ENCODE data around the gene SLC18A3.

The SLC18A3 gene

GRCh38 chr10:49611816-49612512, 1.9 kb downstream of the SLC18A3 start:
- DNase-seq (ENCODE audit: low spot score): no peak

- no peak for DNase-seq (ENCODE audit: low spot score)
Observed at GRCh38 chr10:49612513-49613164, 2.5 kb downstream of the SLC18A3 start.

- no peak for DNase-seq (ENCODE audit: low spot score)
Observed at GRCh38 chr10:49613165-49613881, 3.2 kb downstream of the SLC18A3 start.

GRCh38 chr10:49613882-49614241, 3.8 kb downstream of the SLC18A3 start, which contains the start of gene CHAT:
CHAT (plus strand) TSS chr10:49614037; CDS start chr10:49614190, 153 bp downstream.
- DNase-seq (ENCODE audit: low spot score): no peak

- no peak for DNase-seq (ENCODE audit: low spot score)
Observed at GRCh38 chr10:49614242-49615198, 4.4 kb downstream of the SLC18A3 start.

- no peak for DNase-seq (ENCODE audit: low spot score)
Observed at GRCh38 chr10:49615213-49615612, 5.1 kb downstream of the SLC18A3 start.

- no peak for DNase-seq (ENCODE audit: low spot score)
Observed at GRCh38 chr10:49615721-49616120, 5.6 kb downstream of the SLC18A3 start.

GRCh38 chr10:49616421-49617101, 6.5 kb downstream of the SLC18A3 start:
- no peak for DNase-seq (ENCODE audit: low spot score)

- DNase-seq (ENCODE audit: low spot score): no peak
Observed at GRCh38 chr10:49617121-49618020, 7.3 kb downstream of the SLC18A3 start.

GRCh38 chr10:49618821-49619220, 8.7 kb downstream of the SLC18A3 start:
- no peak for DNase-seq (ENCODE audit: low spot score)

- no peak for DNase-seq (ENCODE audit: low spot score)
Observed at GRCh38 chr10:49619613-49620012, 9.5 kb downstream of the SLC18A3 start.

- no peak for DNase-seq (ENCODE audit: low spot score)
Observed at GRCh38 chr10:49620286-49620810, 10.2 kb downstream of the SLC18A3 start.

GRCh38 chr10:49620841-49621378, 10.8 kb downstream of the SLC18A3 start:
- DNase-seq (ENCODE audit: low spot score): no peak

GRCh38 chr10:49621561-49621960, 11.5 kb downstream of the SLC18A3 start:
- no peak for DNase-seq (ENCODE audit: low spot score)

GRCh38 chr10:49622426-49623425, 12.6 kb downstream of the SLC18A3 start:
- DNase-seq (ENCODE audit: low spot score): no peak

- DNase-seq (ENCODE audit: low spot score): no peak
Observed at GRCh38 chr10:49624629-49625028, 14.5 kb downstream of the SLC18A3 start.

- DNase-seq (ENCODE audit: low spot score): no peak
Observed at GRCh38 chr10:49625411-49625810, 15.3 kb downstream of the SLC18A3 start.

- no peak for DNase-seq (ENCODE audit: low spot score)
Observed at GRCh38 chr10:49627038-49627437, 16.9 kb downstream of the SLC18A3 start.
